HG03039 (cell line): Measurements from ENCODE around the gene KIF21A.
"Not testable (repeated sequence)": the region's sequence is repeated elsewhere in the genome, so short reads cannot be mapped to it uniquely, and the experiment has no call there.

ENCODE experiments used
- ATAC-seq: cut with Tn5 transposase; IDR thresholded peaks from one replicate; pipeline ENCODE4 v1.9.1; 2021; ENCODE audit warnings: mild to moderate bottlenecking, moderate library complexity; ENCODE audit not compliant: unreplicated experiment

Gene KIF21A, protein sequence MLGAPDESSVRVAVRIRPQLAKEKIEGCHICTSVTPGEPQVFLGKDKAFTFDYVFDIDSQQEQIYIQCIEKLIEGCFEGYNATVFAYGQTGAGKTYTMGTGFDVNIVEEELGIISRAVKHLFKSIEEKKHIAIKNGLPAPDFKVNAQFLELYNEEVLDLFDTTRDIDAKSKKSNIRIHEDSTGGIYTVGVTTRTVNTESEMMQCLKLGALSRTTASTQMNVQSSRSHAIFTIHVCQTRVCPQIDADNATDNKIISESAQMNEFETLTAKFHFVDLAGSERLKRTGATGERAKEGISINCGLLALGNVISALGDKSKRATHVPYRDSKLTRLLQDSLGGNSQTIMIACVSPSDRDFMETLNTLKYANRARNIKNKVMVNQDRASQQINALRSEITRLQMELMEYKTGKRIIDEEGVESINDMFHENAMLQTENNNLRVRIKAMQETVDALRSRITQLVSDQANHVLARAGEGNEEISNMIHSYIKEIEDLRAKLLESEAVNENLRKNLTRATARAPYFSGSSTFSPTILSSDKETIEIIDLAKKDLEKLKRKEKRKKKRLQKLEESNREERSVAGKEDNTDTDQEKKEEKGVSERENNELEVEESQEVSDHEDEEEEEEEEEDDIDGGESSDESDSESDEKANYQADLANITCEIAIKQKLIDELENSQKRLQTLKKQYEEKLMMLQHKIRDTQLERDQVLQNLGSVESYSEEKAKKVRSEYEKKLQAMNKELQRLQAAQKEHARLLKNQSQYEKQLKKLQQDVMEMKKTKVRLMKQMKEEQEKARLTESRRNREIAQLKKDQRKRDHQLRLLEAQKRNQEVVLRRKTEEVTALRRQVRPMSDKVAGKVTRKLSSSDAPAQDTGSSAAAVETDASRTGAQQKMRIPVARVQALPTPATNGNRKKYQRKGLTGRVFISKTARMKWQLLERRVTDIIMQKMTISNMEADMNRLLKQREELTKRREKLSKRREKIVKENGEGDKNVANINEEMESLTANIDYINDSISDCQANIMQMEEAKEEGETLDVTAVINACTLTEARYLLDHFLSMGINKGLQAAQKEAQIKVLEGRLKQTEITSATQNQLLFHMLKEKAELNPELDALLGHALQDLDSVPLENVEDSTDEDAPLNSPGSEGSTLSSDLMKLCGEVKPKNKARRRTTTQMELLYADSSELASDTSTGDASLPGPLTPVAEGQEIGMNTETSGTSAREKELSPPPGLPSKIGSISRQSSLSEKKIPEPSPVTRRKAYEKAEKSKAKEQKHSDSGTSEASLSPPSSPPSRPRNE (N-terminal part only)

DNA sequence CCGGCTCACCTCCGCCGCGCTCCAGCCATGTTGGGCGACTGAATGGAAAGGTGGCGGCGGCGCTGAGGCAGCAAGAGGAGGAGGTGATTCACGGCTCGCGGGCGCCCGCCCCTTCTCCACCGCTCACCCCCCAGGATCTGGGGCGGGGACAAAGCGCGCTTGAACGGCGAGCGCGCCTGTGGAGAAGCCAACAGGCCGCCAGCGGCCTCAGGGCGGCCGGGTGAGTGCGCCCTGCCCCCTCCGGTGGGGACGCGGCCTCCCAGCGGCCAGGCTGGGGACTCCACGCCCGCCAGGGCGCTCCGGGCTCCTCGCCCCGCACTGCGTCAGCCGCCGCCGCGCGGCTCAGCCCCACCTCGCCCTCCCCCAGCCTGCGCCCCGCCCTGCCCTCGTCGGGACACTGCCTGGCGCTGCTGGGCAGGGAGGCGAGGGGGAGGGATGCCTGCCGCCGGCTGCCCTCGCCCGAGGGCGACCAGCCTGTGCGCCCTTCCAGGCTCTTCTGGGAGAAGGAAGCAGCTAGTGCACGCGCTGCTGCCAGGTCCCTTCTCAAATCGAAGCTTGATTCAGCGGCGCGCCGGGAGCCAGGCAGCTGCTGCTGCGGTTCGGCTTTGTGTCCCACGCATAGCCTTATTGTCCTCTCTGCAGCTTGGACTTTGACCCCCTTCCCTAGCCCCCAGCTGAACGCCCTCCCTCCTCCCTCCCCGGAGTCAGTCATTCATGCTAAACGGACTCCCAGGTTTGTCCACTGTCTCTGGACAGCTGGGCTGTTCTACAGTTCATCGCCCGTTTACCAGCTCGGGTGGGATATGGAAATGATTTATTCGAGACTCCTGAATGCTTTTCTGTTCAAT is at the start of gene KIF21A:
KIF21A (minus strand) TSS at position 40 of the 848 bp plus-strand sequence. CDS start 150 bp downstream, outside the sequence.
- peak; percentile 96 for ATAC-seq

DNA sequence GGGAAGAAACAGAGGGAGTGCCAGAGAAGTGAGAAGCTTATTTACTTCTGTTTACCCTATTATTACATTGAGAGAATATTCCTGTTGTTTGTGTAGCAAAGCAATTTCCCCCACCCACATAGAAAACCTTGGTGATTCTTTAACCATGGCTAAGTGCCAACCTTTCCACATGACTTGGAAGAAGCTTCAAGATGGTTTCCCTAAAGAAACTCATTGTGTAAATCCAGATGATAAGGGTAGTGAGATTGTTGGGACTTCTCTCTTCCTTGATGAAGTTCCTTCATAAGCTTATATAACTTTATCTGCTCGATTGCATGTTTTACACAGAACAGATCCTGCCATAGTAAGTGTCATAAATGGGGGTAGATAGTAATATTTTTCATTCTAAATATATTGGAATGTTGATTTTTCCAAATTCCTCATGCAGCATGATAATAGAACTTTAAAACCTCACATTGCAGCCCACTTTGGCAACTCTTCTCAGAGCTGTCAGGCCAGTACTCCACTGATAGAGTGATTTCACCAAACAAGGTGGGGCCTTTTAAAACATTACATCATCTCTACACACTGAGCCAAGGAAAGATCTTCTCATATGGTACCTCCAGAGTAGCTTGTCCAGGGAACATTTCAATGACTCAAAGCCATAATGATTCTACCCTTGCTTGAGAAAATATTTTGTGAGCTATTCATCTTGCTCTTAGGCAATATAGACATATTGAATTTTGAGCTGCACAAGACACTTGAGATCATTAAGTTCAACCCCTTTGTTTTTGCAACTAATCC is 47.8 kb upstream of the KIF21A start:
- no peak for ATAC-seq

GRCh38 chr12:39483597-39483996 is 40.7 kb upstream of the KIF21A start:
- ATAC-seq = no peak

DNA sequence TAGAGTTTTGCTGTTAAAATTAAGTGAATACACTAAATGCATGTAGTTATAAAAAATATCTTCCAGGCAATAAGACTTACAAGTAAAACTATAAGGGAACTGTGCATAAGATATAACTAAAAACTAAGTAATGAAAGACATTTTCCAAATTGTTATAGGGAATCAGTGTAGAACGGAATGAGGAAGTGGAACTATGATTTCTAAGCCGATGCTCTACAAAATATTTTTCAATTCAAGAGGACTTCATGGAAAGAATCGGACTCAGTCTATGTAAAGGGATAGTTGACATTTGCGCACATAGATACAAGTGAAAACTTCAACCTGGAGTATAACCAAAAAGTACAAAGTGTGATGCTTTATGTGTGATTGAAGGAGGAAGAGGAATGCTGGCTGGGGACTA is 40.1 kb upstream of the KIF21A start:
- ATAC-seq = no peak

DNA sequence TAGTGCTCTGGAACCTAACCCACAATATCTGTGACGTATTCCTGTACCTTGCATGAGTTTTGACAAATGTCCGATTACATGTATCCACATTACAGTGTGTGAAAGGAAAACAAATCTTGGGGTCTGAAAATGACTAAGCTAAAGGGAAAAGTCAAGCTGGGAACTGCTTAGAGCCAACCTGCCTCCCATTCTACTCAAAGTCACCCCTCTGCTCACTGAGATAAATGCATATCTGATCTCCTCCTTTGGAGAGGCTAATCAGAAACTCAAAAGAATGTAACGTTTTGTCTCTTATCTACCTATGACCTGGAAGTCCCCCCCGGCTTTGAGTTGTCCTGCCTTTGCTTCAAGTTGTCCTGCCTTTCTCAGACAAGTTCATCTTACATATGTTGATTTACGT is 34.0 kb upstream of the KIF21A start:
- ATAC-seq = no peak

DNA sequence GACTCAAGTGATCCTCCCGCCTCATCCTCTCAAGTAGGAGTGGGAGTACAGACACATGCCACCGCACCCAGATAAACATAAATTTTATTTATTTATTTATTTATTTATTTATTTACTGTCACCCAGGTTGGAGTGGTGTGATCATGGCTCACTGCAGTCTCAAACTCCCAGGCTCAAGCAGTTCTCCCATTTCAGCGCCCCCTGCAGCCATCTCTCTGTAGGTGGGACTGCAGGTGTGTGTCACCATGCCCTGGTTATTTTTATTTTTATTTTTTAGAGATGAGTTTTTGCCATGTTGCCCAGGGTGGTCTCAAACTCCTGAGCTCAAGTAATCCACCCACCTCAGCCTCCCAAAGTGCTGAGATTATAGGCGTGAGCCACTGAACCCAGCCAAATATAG is 33.2 kb upstream of the KIF21A start:
- no peak for ATAC-seq

DNA sequence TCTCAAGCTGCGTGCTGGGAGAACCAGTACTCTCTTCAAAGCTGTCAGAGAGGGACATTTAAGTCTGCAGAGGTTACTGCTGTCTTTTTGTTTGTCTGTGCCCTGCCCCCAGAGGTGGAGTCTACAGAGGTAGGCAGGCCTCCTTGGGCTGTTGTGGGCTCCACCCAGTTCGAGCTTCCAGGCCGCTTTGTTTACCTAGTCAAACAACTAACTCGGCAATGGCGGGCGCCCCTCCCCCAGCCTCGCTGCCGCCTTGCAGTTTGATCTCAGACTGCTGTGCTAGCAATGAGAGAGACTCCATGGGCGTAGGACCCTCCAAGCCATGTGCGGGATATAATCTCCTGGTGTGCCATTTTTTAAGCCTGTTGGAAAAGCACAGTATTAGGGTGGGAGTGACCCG is 32.2 kb upstream of the KIF21A start:
- not testable (repeated sequence) for ATAC-seq

- ATAC-seq = peak; percentile 93
These were observed 24.5 kb upstream of the KIF21A start for GRCh38 chr12:39467432-39467870.

DNA sequence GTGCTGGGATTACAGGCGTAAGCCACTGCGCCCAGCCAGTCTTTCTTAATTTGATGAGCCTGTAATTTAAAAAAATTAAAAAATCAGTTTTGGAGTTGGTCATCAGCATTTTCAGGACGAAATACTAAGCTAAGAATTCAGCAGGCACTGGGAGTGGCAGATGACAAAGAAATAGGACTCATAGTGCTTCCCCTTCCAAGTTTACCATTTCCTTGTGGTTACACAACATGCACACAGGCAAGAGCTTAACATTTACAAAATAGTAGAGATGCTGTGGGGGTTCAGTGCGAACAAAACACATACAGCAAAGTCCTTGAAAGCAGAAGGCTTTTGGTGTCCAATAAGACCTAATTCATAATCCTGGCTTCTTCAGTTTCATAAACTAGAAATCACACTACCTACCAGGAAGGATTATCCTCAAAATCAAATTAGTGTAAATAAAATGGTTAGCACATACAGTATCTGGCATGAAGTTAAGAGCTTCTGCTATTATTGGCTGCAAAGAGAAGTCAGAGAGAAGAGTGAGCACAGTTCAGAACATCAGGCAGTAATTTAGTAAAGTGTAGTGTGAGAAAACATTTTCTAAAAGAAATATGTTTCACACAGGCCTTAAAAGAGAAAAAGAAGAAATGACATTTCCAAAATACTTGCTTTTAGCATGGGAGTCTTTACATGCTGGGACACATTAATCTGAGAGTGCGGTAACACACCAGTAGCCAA is 22.2 kb upstream of the KIF21A start:
- no peak for ATAC-seq

GRCh38 chr12:39461059-39461458 is 18.1 kb upstream of the KIF21A start:
- no peak for ATAC-seq

DNA sequence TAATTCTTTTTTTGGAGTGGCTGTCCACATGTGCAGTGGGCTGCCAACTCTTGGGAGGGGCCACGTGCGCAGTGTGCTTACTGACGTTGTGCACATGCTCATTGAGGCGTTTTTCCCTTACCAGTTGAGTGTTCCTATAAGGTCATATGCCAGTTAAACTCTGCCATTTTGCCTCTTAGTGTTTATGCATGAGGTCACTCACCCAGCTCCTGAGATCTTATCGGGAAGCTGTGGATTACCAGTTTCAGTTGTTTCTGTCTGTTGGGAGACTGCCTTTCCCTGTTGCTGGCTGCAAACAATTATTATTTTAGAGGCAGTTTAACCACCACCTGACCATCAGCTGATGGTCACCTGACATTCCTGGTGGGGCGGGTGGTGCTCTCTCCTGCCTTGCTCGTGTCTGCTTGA is 16.1 kb upstream of the KIF21A start:
- ATAC-seq = no peak

DNA sequence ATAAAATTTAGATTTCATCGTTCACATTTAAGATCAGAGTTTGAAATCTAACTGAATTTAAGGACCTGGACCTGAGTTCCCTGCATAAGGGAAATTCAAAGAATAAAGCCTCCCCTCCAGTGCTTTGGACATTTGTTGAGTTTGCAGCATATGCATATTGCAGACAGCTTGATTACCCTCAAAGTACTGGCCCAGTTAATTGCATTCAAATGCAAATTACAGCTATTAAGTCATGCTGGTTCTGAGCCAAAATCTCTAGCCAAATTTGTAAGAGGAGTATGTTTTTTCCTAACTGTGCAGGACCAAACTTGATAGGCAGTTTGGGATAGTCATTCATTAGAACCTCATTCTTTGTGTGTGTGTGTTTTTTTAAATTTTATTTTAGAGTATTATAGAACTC is 9.1 kb upstream of the KIF21A start:
- ATAC-seq = no peak

DNA sequence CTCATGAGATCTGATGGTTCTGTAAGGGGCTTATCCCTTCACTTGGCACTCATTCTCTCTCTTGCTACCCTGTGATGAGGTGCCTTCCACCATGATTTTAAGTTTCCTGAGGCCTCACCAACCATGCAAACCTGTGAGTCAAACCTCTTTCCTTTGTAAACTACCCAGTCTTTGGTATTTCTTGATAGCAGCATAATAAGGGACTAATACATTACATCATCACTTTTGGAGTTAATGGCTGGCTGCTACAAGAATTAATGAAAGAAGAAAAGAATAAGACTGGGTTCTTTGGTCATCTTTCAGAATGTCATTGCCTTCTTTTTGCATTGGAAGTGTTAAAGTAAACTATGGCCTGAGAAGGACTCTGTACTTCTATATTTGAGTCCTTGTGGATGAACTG is 5.1 kb upstream of the KIF21A start:
- no peak for ATAC-seq

GRCh38 chr12:39443929-39444209 is 949 bp upstream of the KIF21A start:
- ATAC-seq = no peak

DNA sequence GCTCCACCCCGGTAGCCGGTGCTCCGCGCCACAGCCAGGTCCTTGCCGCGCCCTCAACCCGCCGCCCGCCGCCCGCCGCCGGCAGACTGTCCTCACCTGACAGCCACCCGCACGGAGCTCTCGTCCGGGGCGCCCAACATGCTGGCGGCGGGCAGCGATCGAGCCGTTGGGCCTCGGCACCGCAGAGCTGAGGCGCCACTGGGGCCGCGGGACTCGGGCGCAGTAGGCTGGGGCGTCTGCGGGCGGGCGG is 164 bp downstream of the KIF21A start:
- ATAC-seq = peak; percentile 25

DNA sequence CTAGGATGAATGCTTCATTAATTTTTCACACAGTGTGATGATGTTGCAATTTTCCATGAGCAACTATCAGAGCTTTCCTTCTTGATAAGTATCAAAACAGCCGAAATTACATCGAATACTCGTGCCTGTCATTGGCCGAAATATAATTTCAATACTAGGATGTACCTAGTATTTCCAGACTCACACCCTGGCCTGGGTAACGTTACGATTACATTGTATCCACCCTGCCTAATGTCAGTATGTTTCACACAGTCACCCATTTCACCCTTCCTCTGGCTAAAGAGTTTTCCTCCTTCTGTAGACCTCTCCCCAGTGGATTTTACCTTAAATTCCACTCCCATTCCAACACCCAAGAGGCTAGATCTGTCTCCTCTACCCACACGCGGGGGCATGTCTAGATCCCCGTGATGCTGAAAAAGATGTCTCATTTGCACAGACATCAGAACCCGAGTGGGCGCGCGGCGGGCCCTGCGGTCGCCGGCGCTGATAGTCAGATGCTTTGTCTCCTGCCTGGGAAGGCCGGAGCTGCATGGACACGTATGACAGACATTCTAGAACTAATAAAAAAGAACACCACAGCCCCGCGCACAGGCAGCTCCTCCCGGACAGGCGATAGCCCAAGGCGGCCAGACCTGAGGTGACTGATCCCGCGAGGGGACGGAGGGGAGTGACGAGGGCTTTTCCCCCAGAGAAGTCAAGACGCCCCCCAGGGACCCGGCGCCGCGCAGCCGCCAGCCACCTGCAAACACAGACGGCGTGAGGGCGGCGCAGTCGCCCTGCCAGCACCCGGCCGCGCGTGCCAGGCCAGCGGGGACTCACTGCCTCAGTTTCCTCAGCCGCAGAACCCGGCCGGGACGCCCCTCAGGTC is 723 bp downstream of the KIF21A start:
- ATAC-seq = peak; percentile 17

DNA sequence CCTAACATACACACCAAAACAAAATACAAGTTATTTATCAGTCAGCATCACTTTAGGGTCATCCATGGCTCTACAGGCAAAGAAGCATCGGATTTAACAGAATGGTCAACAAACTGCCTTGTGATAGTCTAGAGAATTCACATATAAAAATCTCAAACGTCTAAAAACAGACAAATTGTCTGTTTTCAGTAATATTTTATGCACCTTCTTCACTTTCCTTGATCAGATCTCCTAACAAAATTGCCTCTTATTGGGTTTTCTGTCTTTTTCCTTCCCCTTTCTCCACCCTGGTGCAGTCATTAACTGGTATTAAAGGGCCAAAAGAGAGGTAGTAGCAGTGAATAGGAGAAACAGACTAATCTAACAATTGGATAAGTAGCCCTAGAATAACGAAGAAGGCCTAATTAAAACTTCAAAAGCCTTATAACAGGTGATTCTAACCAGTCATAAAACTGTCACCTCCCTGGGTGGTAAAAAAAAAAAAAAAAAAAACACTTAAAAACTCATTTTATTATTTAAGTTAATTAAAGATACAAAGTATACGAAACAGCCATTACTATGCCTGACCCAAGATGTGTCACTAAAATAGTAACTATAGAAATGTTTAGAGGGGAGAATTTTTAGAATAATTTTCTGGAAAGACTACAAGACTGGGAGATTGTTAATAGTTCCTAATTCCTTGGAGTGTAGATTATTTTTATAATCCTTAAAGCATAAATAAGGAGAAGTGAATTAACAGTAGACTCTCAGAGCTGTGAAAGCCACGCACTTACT is 1.5 kb downstream of the KIF21A start:
- no peak for ATAC-seq

- ATAC-seq = no peak
These were observed 2.1 kb downstream of the KIF21A start for GRCh38 chr12:39440781-39441180.
